Panc1 (cell line): ENCODE data around the gene NRBF2.

Experiments used
- TF ChIP-seq, protein P1 (sequence below): fragments of 450-650 bp; IDR thresholded peaks from 2 replicates; pipeline ENCODE4 v1.5.1; 2017; ENCODE audit warnings: mild to moderate bottlenecking
- TF ChIP-seq, protein P2 (sequence below), 2 experiments: IDR thresholded peaks; 2 replicates each; pipeline ENCODE4 v1.6.1; 2011 to 2012; ENCODE audit warnings: low read depth in 2 of 2, control low read depth in 1 of 2, low read length in 1 of 2, mild to moderate bottlenecking in 1 of 2, moderate library complexity in 1 of 2; ENCODE audit not compliant: insufficient read depth in 1 of 2

DNA sequence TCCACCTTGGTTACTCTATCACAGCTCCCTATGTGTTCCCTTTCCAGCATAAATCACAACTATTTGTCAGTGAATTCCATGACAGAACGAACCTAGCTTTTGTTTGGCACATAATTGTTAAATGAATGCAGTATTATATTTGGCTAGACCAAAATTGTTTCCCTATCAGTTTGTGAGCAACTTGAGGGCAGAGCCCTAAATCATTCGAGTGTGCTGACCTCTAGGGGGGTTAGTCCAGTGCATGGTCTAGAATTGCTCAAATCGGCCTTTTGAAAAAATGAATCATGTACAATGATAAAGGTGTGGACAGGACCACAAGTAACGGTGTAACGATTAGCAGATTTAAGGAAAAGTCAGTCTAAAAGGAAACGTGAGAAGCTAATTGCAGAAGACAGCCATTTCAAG, 475 bp upstream of the NRBF2 start:
- TF ChIP-seq, protein P1, sequence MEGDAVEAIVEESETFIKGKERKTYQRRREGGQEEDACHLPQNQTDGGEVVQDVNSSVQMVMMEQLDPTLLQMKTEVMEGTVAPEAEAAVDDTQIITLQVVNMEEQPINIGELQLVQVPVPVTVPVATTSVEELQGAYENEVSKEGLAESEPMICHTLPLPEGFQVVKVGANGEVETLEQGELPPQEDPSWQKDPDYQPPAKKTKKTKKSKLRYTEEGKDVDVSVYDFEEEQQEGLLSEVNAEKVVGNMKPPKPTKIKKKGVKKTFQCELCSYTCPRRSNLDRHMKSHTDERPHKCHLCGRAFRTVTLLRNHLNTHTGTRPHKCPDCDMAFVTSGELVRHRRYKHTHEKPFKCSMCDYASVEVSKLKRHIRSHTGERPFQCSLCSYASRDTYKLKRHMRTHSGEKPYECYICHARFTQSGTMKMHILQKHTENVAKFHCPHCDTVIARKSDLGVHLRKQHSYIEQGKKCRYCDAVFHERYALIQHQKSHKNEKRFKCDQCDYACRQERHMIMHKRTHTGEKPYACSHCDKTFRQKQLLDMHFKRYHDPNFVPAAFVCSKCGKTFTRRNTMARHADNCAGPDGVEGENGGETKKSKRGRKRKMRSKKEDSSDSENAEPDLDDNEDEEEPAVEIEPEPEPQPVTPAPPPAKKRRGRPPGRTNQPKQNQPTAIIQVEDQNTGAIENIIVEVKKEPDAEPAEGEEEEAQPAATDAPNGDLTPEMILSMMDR, result no peak
- TF ChIP-seq, protein P2, sequence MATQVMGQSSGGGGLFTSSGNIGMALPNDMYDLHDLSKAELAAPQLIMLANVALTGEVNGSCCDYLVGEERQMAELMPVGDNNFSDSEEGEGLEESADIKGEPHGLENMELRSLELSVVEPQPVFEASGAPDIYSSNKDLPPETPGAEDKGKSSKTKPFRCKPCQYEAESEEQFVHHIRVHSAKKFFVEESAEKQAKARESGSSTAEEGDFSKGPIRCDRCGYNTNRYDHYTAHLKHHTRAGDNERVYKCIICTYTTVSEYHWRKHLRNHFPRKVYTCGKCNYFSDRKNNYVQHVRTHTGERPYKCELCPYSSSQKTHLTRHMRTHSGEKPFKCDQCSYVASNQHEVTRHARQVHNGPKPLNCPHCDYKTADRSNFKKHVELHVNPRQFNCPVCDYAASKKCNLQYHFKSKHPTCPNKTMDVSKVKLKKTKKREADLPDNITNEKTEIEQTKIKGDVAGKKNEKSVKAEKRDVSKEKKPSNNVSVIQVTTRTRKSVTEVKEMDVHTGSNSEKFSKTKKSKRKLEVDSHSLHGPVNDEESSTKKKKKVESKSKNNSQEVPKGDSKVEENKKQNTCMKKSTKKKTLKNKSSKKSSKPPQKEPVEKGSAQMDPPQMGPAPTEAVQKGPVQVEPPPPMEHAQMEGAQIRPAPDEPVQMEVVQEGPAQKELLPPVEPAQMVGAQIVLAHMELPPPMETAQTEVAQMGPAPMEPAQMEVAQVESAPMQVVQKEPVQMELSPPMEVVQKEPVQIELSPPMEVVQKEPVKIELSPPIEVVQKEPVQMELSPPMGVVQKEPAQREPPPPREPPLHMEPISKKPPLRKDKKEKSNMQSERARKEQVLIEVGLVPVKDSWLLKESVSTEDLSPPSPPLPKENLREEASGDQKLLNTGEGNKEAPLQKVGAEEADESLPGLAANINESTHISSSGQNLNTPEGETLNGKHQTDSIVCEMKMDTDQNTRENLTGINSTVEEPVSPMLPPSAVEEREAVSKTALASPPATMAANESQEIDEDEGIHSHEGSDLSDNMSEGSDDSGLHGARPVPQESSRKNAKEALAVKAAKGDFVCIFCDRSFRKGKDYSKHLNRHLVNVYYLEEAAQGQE (IDR thresholded peaks at IDR 0.05; ENCODE audit: insufficient read depth in 1 of 2, low read depth in 2 of 2, low read length in 1 of 2), result no peak
